GM12875 (cell line): Measurements from ENCODE around the gene SFMBT1.
A peak's percentile ranks its signal among the peaks of the same experiment; 100 is the strongest.

Experiments used
- H3K4me3 ChIP-seq: one replicate; pipeline ENCODE4 v1.5.1; 2011; ENCODE audit warnings: low read depth, low read length, control low read depth
- CTCF ChIP-seq: IDR thresholded peaks from 2 replicates; pipeline ENCODE4 v1.5.1; 2011; ENCODE audit warnings: low read depth, mild to moderate bottlenecking, control low read depth, inconsistent platforms, low read length, moderate library complexity, borderline replicate concordance; ENCODE audit not compliant: insufficient read depth

Gene SFMBT1

DNA sequence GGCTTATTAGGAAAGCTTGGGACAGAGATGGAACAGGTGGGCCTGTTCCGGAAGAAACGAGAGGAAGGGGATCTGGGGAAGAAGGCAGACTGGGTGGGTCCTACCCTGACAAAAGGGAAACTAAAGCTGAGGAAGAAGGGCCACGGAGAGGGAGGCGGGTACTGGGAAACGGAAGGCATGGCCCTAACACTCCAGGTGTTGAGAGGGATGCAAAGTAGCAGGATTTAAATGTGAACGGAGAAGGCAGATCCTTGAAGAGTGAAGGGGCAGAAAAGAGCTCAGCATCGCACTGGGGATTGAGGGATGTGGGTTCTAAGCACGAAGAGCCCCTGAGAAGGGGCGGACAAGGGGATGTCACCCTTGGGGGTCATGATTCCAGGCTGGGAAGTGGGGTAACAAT lies 149.3 kb downstream of the SFMBT1 start:
- H3K4me3 ChIP-seq, result peak overlapping the region; percentile 89
- no peak for TF ChIP-seq CTCF

GRCh38 chr3:52896151-52896550 lies 149.7 kb downstream of the SFMBT1 start:
- no peak for TF ChIP-seq CTCF
- H3K4me3 ChIP-seq, result peak overlapping the region; percentile 89

- no peak overlapping the region for H3K4me3 ChIP-seq
- no peak for TF ChIP-seq CTCF
Observed at GRCh38 chr3:52895418-52895817, 150.5 kb downstream of the SFMBT1 start.

DNA sequence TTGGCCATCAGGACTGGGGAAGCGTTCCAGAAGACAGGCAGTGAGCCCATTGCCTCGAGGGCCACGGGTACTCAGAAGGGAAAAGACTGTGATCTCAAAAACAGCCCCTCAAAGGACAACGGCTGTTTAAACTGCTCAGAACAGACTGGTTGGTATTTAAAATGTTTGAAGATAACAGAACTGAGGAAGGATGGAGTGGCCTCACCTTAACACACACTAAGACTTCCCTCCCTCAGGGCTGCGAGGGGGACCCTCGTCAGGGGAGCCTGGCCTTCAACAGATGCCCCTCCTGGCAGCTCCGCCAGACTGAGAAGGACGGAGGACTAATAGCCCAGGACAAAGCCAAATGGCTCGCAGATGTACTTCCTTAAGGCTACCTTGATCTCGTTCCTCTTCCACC lies 151.1 kb downstream of the SFMBT1 start:
- H3K4me3 ChIP-seq, result no peak overlapping the region

GRCh38 chr3:52893723-52894122 lies 152.2 kb downstream of the SFMBT1 start:
- TF ChIP-seq CTCF, result no peak

More for the DNA sequence above, 151.1 kb downstream of the SFMBT1 start:
- no peak for TF ChIP-seq CTCF

DNA sequence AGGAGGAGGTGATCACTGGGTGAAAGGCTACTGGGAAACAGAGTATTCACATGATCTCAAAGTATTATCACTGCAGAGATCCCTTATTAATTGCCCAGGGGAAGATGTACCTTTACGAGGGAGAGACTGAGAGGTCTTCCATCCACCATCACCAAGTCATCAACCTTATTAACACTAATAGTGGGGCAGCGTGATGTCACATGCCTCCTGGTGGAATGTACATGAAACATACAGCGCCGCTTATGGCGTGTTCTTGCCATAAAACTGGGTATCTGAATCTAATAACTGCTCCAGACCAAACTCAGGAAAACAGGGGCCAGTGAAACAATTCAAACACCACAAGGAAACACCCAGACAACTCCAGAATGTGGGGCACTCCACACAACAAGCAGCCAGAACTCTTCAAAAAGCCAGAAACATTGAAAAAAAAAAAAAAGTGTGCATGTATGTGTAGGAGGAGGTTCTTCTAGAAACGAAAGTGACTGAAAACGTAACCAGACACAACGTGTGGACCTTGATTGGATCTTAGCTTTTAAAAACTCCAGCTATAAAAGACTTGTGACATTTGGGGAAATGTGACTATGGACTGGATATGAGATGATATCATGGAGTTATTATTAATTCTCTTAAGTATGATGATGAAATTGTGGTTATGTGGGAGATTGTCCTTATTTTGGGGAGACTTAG lies 153.1 kb downstream of the SFMBT1 start:
- peak; percentile 50 for TF ChIP-seq CTCF

More at GRCh38 chr3:52893723-52894122, 152.2 kb downstream of the SFMBT1 start:
- H3K4me3 ChIP-seq, result no peak overlapping the region

GRCh38 chr3:52892290-52892624 lies 153.6 kb downstream of the SFMBT1 start:
- no peak overlapping the region for H3K4me3 ChIP-seq
- no peak for TF ChIP-seq CTCF

More for the DNA sequence above, 153.1 kb downstream of the SFMBT1 start:
- no peak overlapping the region for H3K4me3 ChIP-seq
